SK-N-SH (cell line): Measurements from ENCODE around the gene GALNT4. TPM values are rescaled to one million over a fixed set of nuclear protein-coding genes. Genes with fewer than 3 reads are reported as not detected.
A peak's percentile ranks its signal among the peaks of the same experiment; 100 is the strongest.

Source experiments
- CTCF ChIA-PET: fragments of 300-600, 350-600 bp; formaldehyde crosslinking; extraction: SDS; loops from one replicate; lab custom pipeline; 2021; lab: Yijun Ruan, JAX
- POLR2A ChIA-PET: fragments of 350-600 bp; sonication (Branson Sonifier 250); formaldehyde crosslinking; extraction: SDS; loops from one replicate; lab custom pipeline; 2020; ENCODE audit warnings: antibody characterized with exemption, inconsistent platforms; lab: Yijun Ruan, JAX
- DNase-seq: peaks from one replicate; pipeline ENCODE4 v3.0.0; 2012
- H2AFZ ChIP-seq: fragments of 200-600 bp; sonication (generic); 2 replicates; pipeline ENCODE4 v1.8.1; 2016; ENCODE audit warnings: antibody characterized with exemption, mild to moderate bottlenecking, low read depth
- H3F3A ChIP-seq: fragments of 200-600 bp; sonication (generic); replicated peaks from 2 replicates; pipeline ENCODE3; 2016; ENCODE audit warnings: antibody characterized with exemption, mild to moderate bottlenecking; ENCODE audit not compliant: insufficient read depth
- H3K27ac ChIP-seq, 2 experiments: fragments of 200-500 bp in 1 of 2; fragments of 200-600 bp in 1 of 2; sonication (Bioruptor generic) in 1 of 2; sonication (generic), shearing (Covaris generic) in 1 of 2; 2 replicates each; pipeline versions ENCODE4 v1.5.1 to v1.6.1; 2014 to 2016; ENCODE audit warnings: low read depth in 2 of 2, inconsistent platforms in 1 of 2, low read length in 1 of 2, mild to moderate bottlenecking in 1 of 2, mixed read lengths in 1 of 2
- H3K27me3 ChIP-seq: fragments of 200-600 bp; sonication (generic), shearing (Covaris generic); 2 replicates; pipeline ENCODE4 v1.6.1; 2016; ENCODE audit warnings: mixed run types; ENCODE audit not compliant: insufficient read depth
- H3K36me3 ChIP-seq, 2 experiments: fragments of 200-500 bp in 1 of 2; fragments of 200-600 bp in 1 of 2; sonication (Bioruptor generic) in 1 of 2; sonication (generic) in 1 of 2; replicated peaks in 1 of 2; 2 replicates each; pipeline versions ENCODE3 to v1.5.1; 2014 to 2016; ENCODE audit warnings: low read length in 1 of 2, mild to moderate bottlenecking in 1 of 2; ENCODE audit not compliant: insufficient read depth in 2 of 2, control insufficient read depth in 1 of 2
- H3K4me1 ChIP-seq, 2 experiments: fragments of 200-500 bp in 1 of 2; fragments of 200-600 bp in 1 of 2; sonication (Bioruptor generic) in 1 of 2; sonication (generic), shearing (Covaris generic) in 1 of 2; 2 replicates each; pipeline versions ENCODE4 v1.5.1 to v1.6.1; 2014 to 2016; ENCODE audit warnings: low read depth in 1 of 2, low read length in 1 of 2, mixed run types in 1 of 2; ENCODE audit not compliant: insufficient read depth in 2 of 2, control insufficient read depth in 1 of 2
- H3K4me2 ChIP-seq: fragments of 200-600 bp; sonication (generic), shearing (Covaris generic); 2 replicates; pipeline ENCODE4 v1.6.1; 2017; ENCODE audit warnings: mixed run types
- H3K4me3 ChIP-seq, 2 experiments: fragments of 200-500 bp in 1 of 2; fragments of 200-600 bp in 1 of 2; sonication (Bioruptor generic) in 1 of 2; sonication (generic), shearing (Covaris generic) in 1 of 2; 2 replicates each; pipeline versions ENCODE4 v1.5.1 to v1.8.1; 2014 to 2016; ENCODE audit warnings: low read depth in 2 of 2, inconsistent platforms in 1 of 2, low read length in 1 of 2, mild to moderate bottlenecking in 1 of 2, mixed read lengths in 1 of 2, moderate library complexity in 1 of 2
- H3K79me2 ChIP-seq: fragments of 200-600 bp; sonication (generic); 2 replicates; pipeline ENCODE4 v1.8.1; 2017; ENCODE audit warnings: mild to moderate bottlenecking; ENCODE audit not compliant: insufficient read depth
- H3K9ac ChIP-seq: fragments of 200-600 bp; sonication (generic); 2 replicates; pipeline ENCODE4 v1.6.1; 2017; ENCODE audit warnings: mixed run types
- H3K9me2 ChIP-seq: fragments of 200-600 bp; sonication (generic); 2 replicates; pipeline ENCODE4 v1.6.1; 2017; ENCODE audit warnings: mixed run types
- H3K9me3 ChIP-seq: fragments of 200-600 bp; sonication (generic); 2 replicates; pipeline ENCODE4 v1.6.1; 2017; ENCODE audit warnings: mixed run types, mild to moderate bottlenecking, moderate library complexity
- H4K20me1 ChIP-seq: fragments of 200-600 bp; sonication (generic); 2 replicates; pipeline ENCODE4 v1.6.1; 2017; ENCODE audit warnings: mild to moderate bottlenecking, mixed run types; ENCODE audit not compliant: insufficient read depth
- CHD2 ChIP-seq: fragments of 150-350 bp; IDR thresholded peaks from 2 replicates; pipeline ENCODE4 v1.6.1; 2018; ENCODE audit warnings: low read length; ENCODE audit not compliant: partially characterized antibody
- EP300 ChIP-seq, 2 experiments: IDR thresholded peaks; 2 replicates each; pipeline versions ENCODE4 v1.4.0 to v1.6.1; 2012; ENCODE audit warnings: borderline replicate concordance in 1 of 2, low read depth in 1 of 2, low read length in 1 of 2
- EZH2phosphoT487 ChIP-seq: fragments of 200-600 bp; sonication (generic); IDR thresholded peaks from 2 replicates; pipeline ENCODE4 v1.6.1; 2017; ENCODE audit warnings: low read depth, mixed run types, mild to moderate bottlenecking, antibody characterized with exemption, moderate library complexity, borderline replicate concordance
- FOXJ3 ChIP-seq: sonication (generic); formaldehyde crosslinking; IDR thresholded peaks from 2 replicates; pipeline ENCODE4 v1.5.1; 2020; ENCODE audit warnings: mild to moderate bottlenecking, missing genetic modification reagents
- JUND ChIP-seq: IDR thresholded peaks from 2 replicates; pipeline ENCODE4 v1.4.0; 2012
- MEF2A ChIP-seq: IDR thresholded peaks from 2 replicates; pipeline ENCODE4 v1.4.0; 2012; ENCODE audit warnings: low read depth, borderline replicate concordance
- MXI1 ChIP-seq: IDR thresholded peaks from 2 replicates; pipeline ENCODE4 v1.6.1; 2012; ENCODE audit warnings: mild to moderate bottlenecking, low read depth, low read length, improper control_type of control experiment
- NFIC ChIP-seq: IDR thresholded peaks from 2 replicates; pipeline ENCODE4 v1.4.0; 2012; ENCODE audit warnings: borderline replicate concordance
- POLR2AphosphoS5 ChIP-seq: IDR thresholded peaks from 2 replicates; pipeline ENCODE4 v1.6.1; 2012; ENCODE audit warnings: low read depth, low read length
- RAD21 ChIP-seq: IDR thresholded peaks from 2 replicates; pipeline ENCODE4 v1.6.1; 2012; ENCODE audit warnings: mild to moderate bottlenecking, low read length
- RCOR1 ChIP-seq: fragments of 150-350 bp; IDR thresholded peaks from 2 replicates; pipeline ENCODE4 v1.6.1; 2017; ENCODE audit warnings: antibody characterized with exemption, low read length
- SMC3 ChIP-seq: IDR thresholded peaks from 2 replicates; pipeline ENCODE4 v1.6.1; 2012; ENCODE audit warnings: low read depth, low read length, improper control_type of control experiment
- TAF1 ChIP-seq: IDR thresholded peaks from 2 replicates; pipeline ENCODE4 v1.6.1; 2012; ENCODE audit warnings: low read depth, mild to moderate bottlenecking, low read length, moderate library complexity, borderline replicate concordance
- TCF12 ChIP-seq: IDR thresholded peaks from 2 replicates; pipeline ENCODE4 v1.4.0; 2012
- WGBS: methylation state at CpG from one replicate; pipeline ENCODE4 v1.1.6; 2017; ENCODE audit warnings: low lambda C conversion rate; 5-methylcytosine and 5-hydroxymethylcytosine counted together
- polyA plus RNA-seq, 3 experiments: library from polyadenylated mRNA; depleted of rRNA; stranded (reverse); fragments of >200 nt; gene quantifications; 2 replicates each; pipeline ENCODE4 v1.2.3, GENCODE V29; 2012
- TF ChIP-seq, protein P1 (sequence below): IDR thresholded peaks from 2 replicates; pipeline ENCODE4 v1.6.1; 2012; ENCODE audit warnings: mild to moderate bottlenecking, low read depth, low read length, moderate library complexity
- TF ChIP-seq, protein P2 (sequence below): fragments of 150-350 bp; IDR thresholded peaks from 2 replicates; pipeline ENCODE4 v1.6.1; 2017; ENCODE audit warnings: antibody characterized with exemption, low read length, low read depth, borderline replicate concordance
- TF ChIP-seq, protein P3 (sequence below): fragments of 200-600 bp; sonication (generic); IDR thresholded peaks from 2 replicates; pipeline ENCODE4 v1.6.1; 2017; ENCODE audit warnings: antibody characterized with exemption, mild to moderate bottlenecking, moderate library complexity
- TF ChIP-seq, protein P4 (sequence below): IDR thresholded peaks from 2 replicates; pipeline ENCODE4 v1.4.0; 2012; ENCODE audit warnings: low read depth

Gene GALNT4
- polyA plus RNA-seq (2012; rRNA removed): 1.1 and 1.4 TPM in 2 replicates
- 1.6 TPM in 2 replicates for polyA plus RNA-seq (2012; cell fraction: cytosol; rRNA removed)
- polyA plus RNA-seq (2012; cell fraction: nucleus; rRNA removed): 0.54 and 1.1 TPM in 2 replicates

DNA sequence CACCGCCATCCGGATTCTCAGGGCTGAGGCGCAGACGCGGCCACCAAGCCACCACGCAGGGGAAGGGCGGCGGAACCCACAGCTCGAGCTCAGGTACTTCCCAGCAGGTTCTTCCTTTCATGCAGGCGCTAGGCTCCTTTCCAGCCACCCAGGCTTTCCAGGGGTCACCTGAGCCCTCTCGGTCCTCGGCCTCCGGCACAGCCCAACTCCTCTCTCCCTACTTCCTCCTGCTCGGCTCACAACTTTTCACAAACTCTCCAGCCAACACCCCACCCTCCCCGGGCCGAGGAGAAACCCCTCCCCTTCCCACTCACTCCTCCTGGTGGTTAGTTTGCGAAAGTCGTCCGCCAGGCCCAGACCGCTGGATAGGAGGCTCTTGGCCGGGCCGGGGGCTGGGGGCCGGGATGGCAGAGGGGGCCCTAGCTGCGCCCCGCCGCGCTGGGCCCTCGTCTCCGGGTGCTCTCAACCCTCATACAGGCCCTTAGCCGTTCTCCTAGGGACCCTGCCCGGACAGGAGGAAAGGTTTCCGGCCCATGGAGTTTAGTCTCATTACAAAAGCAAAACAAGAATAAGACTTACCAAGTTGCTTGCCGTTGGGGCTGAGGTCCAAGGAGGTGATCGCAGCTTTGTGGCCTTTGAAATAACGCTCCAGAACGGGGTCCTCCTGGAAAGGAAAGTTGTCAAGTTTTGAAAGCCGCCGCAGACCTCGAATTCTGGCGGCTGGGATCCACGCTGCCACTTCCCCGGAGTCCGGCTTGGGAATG, at the start of gene GALNT4:
GALNT4 (minus strand) TSS at position 256 of the 764 bp plus-strand sequence; CDS start at position 9, 247 bp downstream.
- TF ChIP-seq FOXJ3 (CRISPR knock-in tag) (no peak), EP300 (IDR thresholded peaks at IDR 0.05; ENCODE audit: borderline replicate concordance in 1 of 2, low read depth in 1 of 2, low read length in 1 of 2) (no peak), CHD2 (peak; percentile 17), MXI1 (0 out of 2 replicates have a peak, but pooled peaks have one; percentile 23), EZH2phosphoT487 (no peak), JUND (no peak), MEF2A (no peak), SMC3 (peak; percentile 67), RAD21 (peak; percentile 59), POLR2AphosphoS5 (peak; percentile 35; the same call in 1 of the 2 replicates), RCOR1 (no peak), TAF1 (peak; percentile 46; the same call in 1 of the 2 replicates), NFIC (no peak), TCF12 (no peak)
- TF ChIP-seq, protein P1, sequence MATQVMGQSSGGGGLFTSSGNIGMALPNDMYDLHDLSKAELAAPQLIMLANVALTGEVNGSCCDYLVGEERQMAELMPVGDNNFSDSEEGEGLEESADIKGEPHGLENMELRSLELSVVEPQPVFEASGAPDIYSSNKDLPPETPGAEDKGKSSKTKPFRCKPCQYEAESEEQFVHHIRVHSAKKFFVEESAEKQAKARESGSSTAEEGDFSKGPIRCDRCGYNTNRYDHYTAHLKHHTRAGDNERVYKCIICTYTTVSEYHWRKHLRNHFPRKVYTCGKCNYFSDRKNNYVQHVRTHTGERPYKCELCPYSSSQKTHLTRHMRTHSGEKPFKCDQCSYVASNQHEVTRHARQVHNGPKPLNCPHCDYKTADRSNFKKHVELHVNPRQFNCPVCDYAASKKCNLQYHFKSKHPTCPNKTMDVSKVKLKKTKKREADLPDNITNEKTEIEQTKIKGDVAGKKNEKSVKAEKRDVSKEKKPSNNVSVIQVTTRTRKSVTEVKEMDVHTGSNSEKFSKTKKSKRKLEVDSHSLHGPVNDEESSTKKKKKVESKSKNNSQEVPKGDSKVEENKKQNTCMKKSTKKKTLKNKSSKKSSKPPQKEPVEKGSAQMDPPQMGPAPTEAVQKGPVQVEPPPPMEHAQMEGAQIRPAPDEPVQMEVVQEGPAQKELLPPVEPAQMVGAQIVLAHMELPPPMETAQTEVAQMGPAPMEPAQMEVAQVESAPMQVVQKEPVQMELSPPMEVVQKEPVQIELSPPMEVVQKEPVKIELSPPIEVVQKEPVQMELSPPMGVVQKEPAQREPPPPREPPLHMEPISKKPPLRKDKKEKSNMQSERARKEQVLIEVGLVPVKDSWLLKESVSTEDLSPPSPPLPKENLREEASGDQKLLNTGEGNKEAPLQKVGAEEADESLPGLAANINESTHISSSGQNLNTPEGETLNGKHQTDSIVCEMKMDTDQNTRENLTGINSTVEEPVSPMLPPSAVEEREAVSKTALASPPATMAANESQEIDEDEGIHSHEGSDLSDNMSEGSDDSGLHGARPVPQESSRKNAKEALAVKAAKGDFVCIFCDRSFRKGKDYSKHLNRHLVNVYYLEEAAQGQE: no peak
- TF ChIP-seq, protein P2, sequence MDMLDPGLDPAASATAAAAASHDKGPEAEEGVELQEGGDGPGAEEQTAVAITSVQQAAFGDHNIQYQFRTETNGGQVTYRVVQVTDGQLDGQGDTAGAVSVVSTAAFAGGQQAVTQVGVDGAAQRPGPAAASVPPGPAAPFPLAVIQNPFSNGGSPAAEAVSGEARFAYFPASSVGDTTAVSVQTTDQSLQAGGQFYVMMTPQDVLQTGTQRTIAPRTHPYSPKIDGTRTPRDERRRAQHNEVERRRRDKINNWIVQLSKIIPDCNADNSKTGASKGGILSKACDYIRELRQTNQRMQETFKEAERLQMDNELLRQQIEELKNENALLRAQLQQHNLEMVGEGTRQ: no peak
- TF ChIP-seq, protein P3, sequence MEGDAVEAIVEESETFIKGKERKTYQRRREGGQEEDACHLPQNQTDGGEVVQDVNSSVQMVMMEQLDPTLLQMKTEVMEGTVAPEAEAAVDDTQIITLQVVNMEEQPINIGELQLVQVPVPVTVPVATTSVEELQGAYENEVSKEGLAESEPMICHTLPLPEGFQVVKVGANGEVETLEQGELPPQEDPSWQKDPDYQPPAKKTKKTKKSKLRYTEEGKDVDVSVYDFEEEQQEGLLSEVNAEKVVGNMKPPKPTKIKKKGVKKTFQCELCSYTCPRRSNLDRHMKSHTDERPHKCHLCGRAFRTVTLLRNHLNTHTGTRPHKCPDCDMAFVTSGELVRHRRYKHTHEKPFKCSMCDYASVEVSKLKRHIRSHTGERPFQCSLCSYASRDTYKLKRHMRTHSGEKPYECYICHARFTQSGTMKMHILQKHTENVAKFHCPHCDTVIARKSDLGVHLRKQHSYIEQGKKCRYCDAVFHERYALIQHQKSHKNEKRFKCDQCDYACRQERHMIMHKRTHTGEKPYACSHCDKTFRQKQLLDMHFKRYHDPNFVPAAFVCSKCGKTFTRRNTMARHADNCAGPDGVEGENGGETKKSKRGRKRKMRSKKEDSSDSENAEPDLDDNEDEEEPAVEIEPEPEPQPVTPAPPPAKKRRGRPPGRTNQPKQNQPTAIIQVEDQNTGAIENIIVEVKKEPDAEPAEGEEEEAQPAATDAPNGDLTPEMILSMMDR: peak; percentile 72
- TF ChIP-seq, protein P4, sequence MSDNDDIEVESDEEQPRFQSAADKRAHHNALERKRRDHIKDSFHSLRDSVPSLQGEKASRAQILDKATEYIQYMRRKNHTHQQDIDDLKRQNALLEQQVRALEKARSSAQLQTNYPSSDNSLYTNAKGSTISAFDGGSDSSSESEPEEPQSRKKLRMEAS: no peak; the same call in 1 of the 2 replicates
- TF ChIP-seq, all 33 proteins: peak for 7
- H4K20me1 ChIP-seq: no peaks in the 10 kb centered on the region
- H2AFZ ChIP-seq: peak within 1 kb of the TSS; percentile 98
- peaks cover 9% of the 10 kb centered on the region for H3F3A ChIP-seq
- WGBS: 6% methylated on average over 23 of the region's 43 CpGs
- peaks cover 54% of the 10 kb centered on the region for H3K79me2 ChIP-seq
- H3K9me3 ChIP-seq: no peaks in the 10 kb centered on the region
- H3K9ac ChIP-seq: peak within 1 kb of the TSS; percentile 85
- peak; percentile 93 for DNase-seq
- no peaks in the 10 kb centered on the region for H3K9me2 ChIP-seq
- ChIA-PET CTCF (interaction anchor here (0.8 to 11.5 kb wide), 24 partner anchors 12 to 511 kb away, joined by 3 to 172 read pairs (median 6); partner anchors contain the start of gene DUSP6), POLR2A (no interaction called here)
- peaks cover 12 to 26% of the 10 kb centered on the region in 2 experiments for H3K4me1 ChIP-seq
- peak within 1 kb of the TSS; percentile 81 to 95 for H3K27ac ChIP-seq
- H3K36me3 ChIP-seq: peaks cover 12 to 15% of the 10 kb centered on the region in 2 experiments
- H3K4me3 ChIP-seq: peak within 1 kb of the TSS; percentile 97 to 99
- peak within 1 kb of the TSS; percentile 96 for H3K4me2 ChIP-seq
- no peaks in the 10 kb centered on the region for H3K27me3 ChIP-seq
